HAP-1 (cell line): ENCODE results near the gene TSEN54.

Source experiments
- DNase-seq, 2 experiments: peaks; one replicate each; pipeline ENCODE4 v3.0.0-alpha.2; 2016 to 2020; ENCODE audit warnings: low spot score in 2 of 2
- H3K27me3 ChIP-seq: fragments of 250-450 bp; sonication (Bioruptor Pico); 2 replicates; pipeline ENCODE4 v1.5.1; 2020; ENCODE audit warnings: low read depth, mild to moderate bottlenecking, moderate library complexity
- H3K36me3 ChIP-seq: fragments of 250-450 bp; sonication (Bioruptor Pico); replicated peaks from 2 replicates; pipeline ENCODE4 v1.5.1; 2020; ENCODE audit warnings: mild to moderate bottlenecking
- H3K4me1 ChIP-seq: fragments of 250-450 bp; sonication (Bioruptor Pico); 2 replicates; pipeline ENCODE4 v1.5.1; 2020; ENCODE audit warnings: mild to moderate bottlenecking
- H3K4me3 ChIP-seq: fragments of 250-450 bp; sonication (Bioruptor Pico); 2 replicates; pipeline ENCODE4 v1.5.1; 2020; ENCODE audit warnings: mild to moderate bottlenecking, moderate library complexity
- H3K9me3 ChIP-seq: fragments of 250-450 bp; sonication (Bioruptor Pico); 2 replicates; pipeline ENCODE4 v1.5.1; 2020; ENCODE audit warnings: mild to moderate bottlenecking, moderate library complexity
- in situ Hi-C: fragments of 300-500 bp; cut with MboI; formaldehyde crosslinking; loops from 3 replicates; pipeline ENCODE4 v1.14.3; 2020; ENCODE audit warnings: low sequenced_read_pairs, inconsistent platforms, mixed read lengths

The TSEN54 gene

GRCh38 chr17:75557852-75558665 is 41.7 kb downstream of the TSEN54 start:
- H3K27me3 ChIP-seq: no peaks in the 10 kb centered on the region
- DNase-seq: no peak
- H3K4me1 ChIP-seq: no peaks in the 10 kb centered on the region
- H3K36me3 ChIP-seq: no peaks in the 10 kb centered on the region; the same call in 1 of the 2 replicates
- no peaks in the 10 kb centered on the region for H3K9me3 ChIP-seq
- in situ Hi-C loops: no loop called here
- no peak overlapping the region for H3K4me3 ChIP-seq

GRCh38 chr17:75558666-75559530 is 42.6 kb downstream of the TSEN54 start:
- Histone ChIP-seq H3K4me3 (no peak overlapping the region), H3K4me1 (no peaks in the 10 kb centered on the region), H3K36me3 (no peaks in the 10 kb centered on the region; the same call in 1 of the 2 replicates), H3K27me3 (no peaks in the 10 kb centered on the region), H3K9me3 (no peaks in the 10 kb centered on the region)
- DNase-seq: no peak
- in situ Hi-C loops: no loop called here

- in situ Hi-C loops: no loop called here
- no peak overlapping the region for H3K4me3 ChIP-seq
- no peaks in the 10 kb centered on the region for H3K27me3 ChIP-seq
- H3K36me3 ChIP-seq: peaks cover 3% of the 10 kb centered on the region; the same call in 1 of the 2 replicates
- no peak for DNase-seq
- H3K9me3 ChIP-seq: no peaks in the 10 kb centered on the region
- no peaks in the 10 kb centered on the region for H3K4me1 ChIP-seq
Measured at GRCh38 chr17:75559958-75560533, 43.7 kb downstream of the TSEN54 start.

- DNase-seq: no peak
Measured at GRCh38 chr17:75561927-75562603, 45.7 kb downstream of the TSEN54 start.

GRCh38 chr17:75563063-75563758 is 46.9 kb downstream of the TSEN54 start:
- in situ Hi-C loops: no loop called here
- DNase-seq: no peak
- H3K4me3 ChIP-seq: no peak overlapping the region
- H3K4me1 ChIP-seq: no peaks in the 10 kb centered on the region
- H3K36me3 ChIP-seq: peaks cover 3% of the 10 kb centered on the region; the same call in 1 of the 2 replicates
- H3K27me3 ChIP-seq: no peaks in the 10 kb centered on the region
- H3K9me3 ChIP-seq: no peaks in the 10 kb centered on the region

More at GRCh38 chr17:75561927-75562603, 45.7 kb downstream of the TSEN54 start:
- in situ Hi-C loops: no loop called here
- Histone ChIP-seq H3K9me3 (no peaks in the 10 kb centered on the region), H3K4me1 (no peaks in the 10 kb centered on the region), H3K36me3 (peaks cover 3% of the 10 kb centered on the region; the same call in 1 of the 2 replicates), H3K27me3 (no peaks in the 10 kb centered on the region), H3K4me3 (no peak overlapping the region)

GRCh38 chr17:75564195-75564594 is 47.9 kb downstream of the TSEN54 start:
- Histone ChIP-seq H3K36me3 (peaks cover 3% of the 10 kb centered on the region; the same call in 1 of the 2 replicates), H3K4me1 (no peaks in the 10 kb centered on the region), H3K27me3 (no peaks in the 10 kb centered on the region), H3K9me3 (no peaks in the 10 kb centered on the region), H3K4me3 (no peak overlapping the region)
- in situ Hi-C loops: no loop called here
- no peak for DNase-seq

GRCh38 chr17:75565066-75565465 is 48.7 kb downstream of the TSEN54 start:
- no peaks in the 10 kb centered on the region for H3K4me1 ChIP-seq
- no peaks in the 10 kb centered on the region for H3K27me3 ChIP-seq
- H3K4me3 ChIP-seq: no peak overlapping the region
- no peak for DNase-seq
- H3K9me3 ChIP-seq: no peaks in the 10 kb centered on the region
- H3K36me3 ChIP-seq: 0 out of 2 replicates have a peak, but pooled peaks cover 3% of the 10 kb centered on the region
- in situ Hi-C loops: no loop called here

GRCh38 chr17:75565618-75566017 is 49.3 kb downstream of the TSEN54 start:
- DNase-seq: no peak
- H3K9me3 ChIP-seq: no peaks in the 10 kb centered on the region
- H3K4me1 ChIP-seq: no peaks in the 10 kb centered on the region
- H3K4me3 ChIP-seq: no peak overlapping the region
- in situ Hi-C loops: no loop called here
- 0 out of 2 replicates have a peak, but pooled peaks cover 3% of the 10 kb centered on the region for H3K36me3 ChIP-seq
- H3K27me3 ChIP-seq: no peaks in the 10 kb centered on the region

GRCh38 chr17:75566416-75566815 is 50.1 kb downstream of the TSEN54 start:
- no peak overlapping the region for H3K4me3 ChIP-seq
- no peak for DNase-seq
- no peaks in the 10 kb centered on the region for H3K4me1 ChIP-seq
- in situ Hi-C loops: no loop called here
- 0 out of 2 replicates have a peak, but pooled peaks cover 3% of the 10 kb centered on the region for H3K36me3 ChIP-seq
- H3K27me3 ChIP-seq: no peaks in the 10 kb centered on the region
- no peaks in the 10 kb centered on the region for H3K9me3 ChIP-seq

GRCh38 chr17:75566834-75567233 is 50.5 kb downstream of the TSEN54 start:
- Histone ChIP-seq H3K4me3 (no peak overlapping the region), H3K4me1 (no peaks in the 10 kb centered on the region), H3K36me3 (0 out of 2 replicates have a peak, but pooled peaks cover 3% of the 10 kb centered on the region), H3K27me3 (no peaks in the 10 kb centered on the region), H3K9me3 (no peaks in the 10 kb centered on the region)
- in situ Hi-C loops: no loop called here
- no peak for DNase-seq

- in situ Hi-C loops: no loop called here
- Histone ChIP-seq H3K27me3 (no peaks in the 10 kb centered on the region), H3K4me3 (no peak overlapping the region), H3K9me3 (no peaks in the 10 kb centered on the region), H3K4me1 (no peaks in the 10 kb centered on the region), H3K36me3 (0 out of 2 replicates have a peak, but pooled peaks cover 3% of the 10 kb centered on the region)
- no peak for DNase-seq
Measured at GRCh38 chr17:75568412-75569255, 52.3 kb downstream of the TSEN54 start.

GRCh38 chr17:75570034-75570676 is 53.8 kb downstream of the TSEN54 start:
- no peaks in the 10 kb centered on the region for H3K4me1 ChIP-seq

More at GRCh38 chr17:75570034-75570676, 53.8 kb downstream of the TSEN54 start:
- in situ Hi-C loops: no loop called here
- no peaks in the 10 kb centered on the region for H3K9me3 ChIP-seq
- no peak overlapping the region for H3K4me3 ChIP-seq
- H3K36me3 ChIP-seq: no peaks in the 10 kb centered on the region
- H3K27me3 ChIP-seq: no peaks in the 10 kb centered on the region
- no peak for DNase-seq
